Keratinocyte (primary cell): ENCODE measurements around the gene CHN2.

ENCODE experiments used
- EZH2 ChIP-seq: IDR thresholded peaks from one replicate; pipeline ENCODE4 v1.6.1; 2012; ENCODE audit warnings: inconsistent platforms, mild to moderate bottlenecking, low read length, moderate library complexity
- TF ChIP-seq, protein P1 (sequence below), 3 experiments: IDR thresholded peaks in 1 of 3; conservative IDR thresholded peaks in 1 of 3; optimal IDR thresholded peaks in 1 of 3; 2 replicates in 2 of 3; 3 replicates in 1 of 3; pipeline versions ENCODE3 to v1.5.1; 2011; ENCODE audit warnings: low read length in 3 of 3, mild to moderate bottlenecking in 3 of 3, moderate library complexity in 2 of 3, control low read depth in 1 of 3, inconsistent platforms in 1 of 3; ENCODE audit not compliant: insufficient read depth in 2 of 3; ENCODE audit errors: extremely low read depth in 1 of 3

DNA sequence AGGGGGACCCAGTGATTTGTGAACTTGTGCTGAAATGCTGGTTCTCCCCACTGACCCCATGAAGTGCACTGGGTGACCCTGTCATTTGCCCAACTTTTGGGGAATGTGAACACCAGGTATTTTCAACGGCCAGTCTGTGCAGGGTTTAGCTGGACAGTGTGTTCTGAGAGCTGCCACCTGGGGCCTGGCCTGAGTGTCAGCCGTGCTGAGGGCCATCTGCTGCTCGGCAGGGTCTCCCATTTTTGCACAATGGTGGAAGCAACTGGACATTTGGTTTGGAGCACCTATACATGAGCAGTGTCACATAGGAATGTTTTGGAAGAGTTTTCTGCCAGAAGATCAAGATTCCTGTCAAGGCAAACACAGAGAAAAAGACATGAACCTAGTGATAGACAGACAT is 5.2 kb downstream of the CHN2 start:
- TF ChIP-seq, protein P1, sequence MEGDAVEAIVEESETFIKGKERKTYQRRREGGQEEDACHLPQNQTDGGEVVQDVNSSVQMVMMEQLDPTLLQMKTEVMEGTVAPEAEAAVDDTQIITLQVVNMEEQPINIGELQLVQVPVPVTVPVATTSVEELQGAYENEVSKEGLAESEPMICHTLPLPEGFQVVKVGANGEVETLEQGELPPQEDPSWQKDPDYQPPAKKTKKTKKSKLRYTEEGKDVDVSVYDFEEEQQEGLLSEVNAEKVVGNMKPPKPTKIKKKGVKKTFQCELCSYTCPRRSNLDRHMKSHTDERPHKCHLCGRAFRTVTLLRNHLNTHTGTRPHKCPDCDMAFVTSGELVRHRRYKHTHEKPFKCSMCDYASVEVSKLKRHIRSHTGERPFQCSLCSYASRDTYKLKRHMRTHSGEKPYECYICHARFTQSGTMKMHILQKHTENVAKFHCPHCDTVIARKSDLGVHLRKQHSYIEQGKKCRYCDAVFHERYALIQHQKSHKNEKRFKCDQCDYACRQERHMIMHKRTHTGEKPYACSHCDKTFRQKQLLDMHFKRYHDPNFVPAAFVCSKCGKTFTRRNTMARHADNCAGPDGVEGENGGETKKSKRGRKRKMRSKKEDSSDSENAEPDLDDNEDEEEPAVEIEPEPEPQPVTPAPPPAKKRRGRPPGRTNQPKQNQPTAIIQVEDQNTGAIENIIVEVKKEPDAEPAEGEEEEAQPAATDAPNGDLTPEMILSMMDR (optimal IDR thresholded peaks at IDR 0.05 in 1 of 3, IDR thresholded peaks at IDR 0.05 in 1 of 3, conservative IDR thresholded peaks at IDR 0.05 in 1 of 3; ENCODE audit: extremely low read depth in 1 of 3, insufficient read depth in 2 of 3, low read length in 3 of 3), result no peak
- no peak for TF ChIP-seq EZH2
